ENCODE results near the gene LCN2. TPM values are rescaled to one million over a fixed set of nuclear protein-coding genes. Genes with fewer than 3 reads are reported as not detected.

The LCN2 gene
- total and polyA plus RNA-seq, 2 experiments from 2014 or later: 2.0 TPM; not detected in 1

DNA sequence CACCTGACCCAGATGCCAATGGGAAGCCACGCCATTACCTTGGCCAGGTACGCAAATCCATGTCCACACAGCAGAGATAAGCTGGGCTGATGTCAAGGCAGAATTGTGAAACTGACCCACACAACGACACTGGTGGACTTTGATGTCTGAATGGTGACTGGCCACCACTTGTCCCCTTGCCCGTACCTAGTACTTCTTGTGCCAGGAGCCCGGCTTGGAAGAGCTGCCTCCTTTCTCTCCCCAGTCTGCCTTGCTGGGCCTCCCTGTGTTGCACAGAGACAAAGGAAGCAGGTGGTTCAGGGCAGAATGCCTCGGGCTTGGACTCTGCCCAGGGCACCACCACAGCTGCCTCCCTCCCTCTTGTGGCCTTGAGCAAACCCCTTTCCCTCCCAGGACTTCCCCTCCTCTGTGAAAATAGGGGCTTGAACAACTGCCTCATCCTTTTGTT is 45.1 kb upstream of the LCN2 start:
- Histone ChIP-seq H3K9me2 (ENCODE audit: insufficient read depth) (no peaks in the 10 kb centered on the region), H3K27me3 (ENCODE audit: insufficient read depth) (no peaks in the 10 kb centered on the region), H3F3A (replicated peaks; ENCODE audit: low read depth) (peaks cover 13% of the 10 kb centered on the region; the same call in 1 of the 2 replicates), H3K36me3 (ENCODE audit: insufficient read depth) (peaks cover 5% of the 10 kb centered on the region), H3K4me2 (no peak overlapping the region), H3K4me3 (no peak overlapping the region), H3K79me2 (replicated peaks; ENCODE audit: insufficient read depth) (peaks cover 20% of the 10 kb centered on the region), H3K4me1 (ENCODE audit: insufficient read depth) (peaks cover 32% of the 10 kb centered on the region), H4K20me1 (replicated peaks; ENCODE audit: insufficient read depth) (peaks cover 36% of the 10 kb centered on the region), H3K27ac (ENCODE audit: low read depth) (peak overlapping the region; percentile 55; the same call in 1 of the 2 replicates), H2AFZ (no peak overlapping the region)
- Mint-ChIP-seq H3K36me3 (ENCODE audit: low read depth) (peaks cover 74% of the 10 kb centered on the region), H3K27me3 (ENCODE audit: insufficient read depth, low read depth, poor library complexity) (peaks cover 13% of the 10 kb centered on the region), H3K4me3 (no peak overlapping the region), H3K9me3 (no peaks in the 10 kb centered on the region), H3K4me1 (peaks cover 47% of the 10 kb centered on the region), H3K27ac (no peak overlapping the region)
- DNase-seq (ENCODE audit: low spot score): no peak
- no peak for ATAC-seq
- TF ChIP-seq EZH2 (IDR thresholded peaks at IDR 0.05; ENCODE audit: low read depth, unreplicated experiment) (no peak), CREB1 (CRISPR knock-in tag; IDR thresholded peaks at IDR 0.05; ENCODE audit: low read depth) (no peak), JUNB (IDR thresholded peaks at IDR 0.05; ENCODE audit: unreplicated experiment) (no peak), EZH2phosphoT487 (IDR thresholded peaks at IDR 0.05; ENCODE audit: unreplicated experiment) (no peak), STAT1 (IDR thresholded peaks at IDR 0.05; ENCODE audit: unreplicated experiment) (no peak), ZNF331 (CRISPR knock-in tag; IDR thresholded peaks at IDR 0.05; ENCODE audit: low read depth) (no peak), POLR2AphosphoS5 (IDR thresholded peaks at IDR 0.05; ENCODE audit: low read depth) (no peak), ZNF114 (CRISPR knock-in tag; IDR thresholded peaks at IDR 0.05) (no peak), NANOG (IDR thresholded peaks at IDR 0.05; ENCODE audit: borderline replicate concordance) (no peak)
- TF ChIP-seq, protein P1, sequence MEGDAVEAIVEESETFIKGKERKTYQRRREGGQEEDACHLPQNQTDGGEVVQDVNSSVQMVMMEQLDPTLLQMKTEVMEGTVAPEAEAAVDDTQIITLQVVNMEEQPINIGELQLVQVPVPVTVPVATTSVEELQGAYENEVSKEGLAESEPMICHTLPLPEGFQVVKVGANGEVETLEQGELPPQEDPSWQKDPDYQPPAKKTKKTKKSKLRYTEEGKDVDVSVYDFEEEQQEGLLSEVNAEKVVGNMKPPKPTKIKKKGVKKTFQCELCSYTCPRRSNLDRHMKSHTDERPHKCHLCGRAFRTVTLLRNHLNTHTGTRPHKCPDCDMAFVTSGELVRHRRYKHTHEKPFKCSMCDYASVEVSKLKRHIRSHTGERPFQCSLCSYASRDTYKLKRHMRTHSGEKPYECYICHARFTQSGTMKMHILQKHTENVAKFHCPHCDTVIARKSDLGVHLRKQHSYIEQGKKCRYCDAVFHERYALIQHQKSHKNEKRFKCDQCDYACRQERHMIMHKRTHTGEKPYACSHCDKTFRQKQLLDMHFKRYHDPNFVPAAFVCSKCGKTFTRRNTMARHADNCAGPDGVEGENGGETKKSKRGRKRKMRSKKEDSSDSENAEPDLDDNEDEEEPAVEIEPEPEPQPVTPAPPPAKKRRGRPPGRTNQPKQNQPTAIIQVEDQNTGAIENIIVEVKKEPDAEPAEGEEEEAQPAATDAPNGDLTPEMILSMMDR (conservative IDR thresholded peaks at IDR 0.05; ENCODE audit: low read depth in 2 of 2): no peak
- TF ChIP-seq, protein P2, sequence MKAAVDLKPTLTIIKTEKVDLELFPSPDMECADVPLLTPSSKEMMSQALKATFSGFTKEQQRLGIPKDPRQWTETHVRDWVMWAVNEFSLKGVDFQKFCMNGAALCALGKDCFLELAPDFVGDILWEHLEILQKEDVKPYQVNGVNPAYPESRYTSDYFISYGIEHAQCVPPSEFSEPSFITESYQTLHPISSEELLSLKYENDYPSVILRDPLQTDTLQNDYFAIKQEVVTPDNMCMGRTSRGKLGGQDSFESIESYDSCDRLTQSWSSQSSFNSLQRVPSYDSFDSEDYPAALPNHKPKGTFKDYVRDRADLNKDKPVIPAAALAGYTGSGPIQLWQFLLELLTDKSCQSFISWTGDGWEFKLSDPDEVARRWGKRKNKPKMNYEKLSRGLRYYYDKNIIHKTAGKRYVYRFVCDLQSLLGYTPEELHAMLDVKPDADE (IDR thresholded peaks at IDR 0.05): no peak
- TF ChIP-seq, protein P3, sequence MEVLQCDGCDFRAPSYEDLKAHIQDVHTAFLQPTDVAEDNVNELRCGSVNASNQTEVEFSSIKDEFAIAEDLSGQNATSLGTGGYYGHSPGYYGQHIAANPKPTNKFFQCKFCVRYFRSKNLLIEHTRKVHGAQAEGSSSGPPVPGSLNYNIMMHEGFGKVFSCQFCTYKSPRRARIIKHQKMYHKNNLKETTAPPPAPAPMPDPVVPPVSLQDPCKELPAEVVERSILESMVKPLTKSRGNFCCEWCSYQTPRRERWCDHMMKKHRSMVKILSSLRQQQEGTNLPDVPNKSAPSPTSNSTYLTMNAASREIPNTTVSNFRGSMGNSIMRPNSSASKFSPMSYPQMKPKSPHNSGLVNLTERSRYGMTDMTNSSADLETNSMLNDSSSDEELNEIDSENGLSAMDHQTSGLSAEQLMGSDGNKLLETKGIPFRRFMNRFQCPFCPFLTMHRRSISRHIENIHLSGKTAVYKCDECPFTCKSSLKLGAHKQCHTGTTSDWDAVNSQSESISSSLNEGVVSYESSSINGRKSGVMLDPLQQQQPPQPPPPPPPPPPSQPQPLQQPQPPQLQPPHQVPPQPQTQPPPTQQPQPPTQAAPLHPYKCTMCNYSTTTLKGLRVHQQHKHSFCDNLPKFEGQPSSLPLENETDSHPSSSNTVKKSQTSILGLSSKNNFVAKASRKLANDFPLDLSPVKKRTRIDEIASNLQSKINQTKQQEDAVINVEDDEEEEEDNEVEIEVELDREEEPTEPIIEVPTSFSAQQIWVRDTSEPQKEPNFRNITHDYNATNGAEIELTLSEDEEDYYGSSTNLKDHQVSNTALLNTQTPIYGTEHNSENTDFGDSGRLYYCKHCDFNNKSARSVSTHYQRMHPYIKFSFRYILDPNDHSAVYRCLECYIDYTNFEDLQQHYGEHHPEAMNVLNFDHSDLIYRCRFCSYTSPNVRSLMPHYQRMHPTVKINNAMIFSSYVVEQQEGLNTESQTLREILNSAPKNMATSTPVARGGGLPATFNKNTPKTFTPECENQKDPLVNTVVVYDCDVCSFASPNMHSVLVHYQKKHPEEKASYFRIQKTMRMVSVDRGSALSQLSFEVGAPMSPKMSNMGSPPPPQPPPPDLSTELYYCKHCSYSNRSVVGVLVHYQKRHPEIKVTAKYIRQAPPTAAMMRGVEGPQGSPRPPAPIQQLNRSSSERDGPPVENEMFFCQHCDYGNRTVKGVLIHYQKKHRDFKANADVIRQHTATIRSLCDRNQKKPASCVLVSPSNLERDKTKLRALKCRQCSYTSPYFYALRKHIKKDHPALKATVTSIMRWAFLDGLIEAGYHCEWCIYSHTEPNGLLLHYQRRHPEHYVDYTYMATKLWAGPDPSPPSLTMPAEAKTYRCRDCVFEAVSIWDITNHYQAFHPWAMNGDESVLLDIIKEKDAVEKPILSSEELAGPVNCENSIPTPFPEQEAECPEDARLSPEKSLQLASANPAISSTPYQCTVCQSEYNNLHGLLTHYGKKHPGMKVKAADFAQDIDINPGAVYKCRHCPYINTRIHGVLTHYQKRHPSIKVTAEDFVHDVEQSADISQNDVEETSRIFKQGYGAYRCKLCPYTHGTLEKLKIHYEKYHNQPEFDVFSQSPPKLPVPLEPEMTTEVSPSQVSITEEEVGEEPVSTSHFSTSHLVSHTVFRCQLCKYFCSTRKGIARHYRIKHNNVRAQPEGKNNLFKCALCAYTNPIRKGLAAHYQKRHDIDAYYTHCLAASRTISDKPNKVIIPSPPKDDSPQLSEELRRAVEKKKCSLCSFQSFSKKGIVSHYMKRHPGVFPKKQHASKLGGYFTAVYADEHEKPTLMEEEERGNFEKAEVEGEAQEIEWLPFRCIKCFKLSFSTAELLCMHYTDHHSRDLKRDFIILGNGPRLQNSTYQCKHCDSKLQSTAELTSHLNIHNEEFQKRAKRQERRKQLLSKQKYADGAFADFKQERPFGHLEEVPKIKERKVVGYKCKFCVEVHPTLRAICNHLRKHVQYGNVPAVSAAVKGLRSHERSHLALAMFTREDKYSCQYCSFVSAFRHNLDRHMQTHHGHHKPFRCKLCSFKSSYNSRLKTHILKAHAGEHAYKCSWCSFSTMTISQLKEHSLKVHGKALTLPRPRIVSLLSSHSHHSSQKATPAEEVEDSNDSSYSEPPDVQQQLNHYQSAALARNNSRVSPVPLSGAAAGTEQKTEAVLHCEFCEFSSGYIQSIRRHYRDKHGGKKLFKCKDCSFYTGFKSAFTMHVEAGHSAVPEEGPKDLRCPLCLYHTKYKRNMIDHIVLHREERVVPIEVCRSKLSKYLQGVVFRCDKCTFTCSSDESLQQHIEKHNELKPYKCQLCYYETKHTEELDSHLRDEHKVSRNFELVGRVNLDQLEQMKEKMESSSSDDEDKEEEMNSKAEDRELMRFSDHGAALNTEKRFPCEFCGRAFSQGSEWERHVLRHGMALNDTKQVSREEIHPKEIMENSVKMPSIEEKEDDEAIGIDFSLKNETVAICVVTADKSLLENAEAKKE (CRISPR knock-in tag; IDR thresholded peaks at IDR 0.05): no peak
- TF ChIP-seq, protein P4, sequence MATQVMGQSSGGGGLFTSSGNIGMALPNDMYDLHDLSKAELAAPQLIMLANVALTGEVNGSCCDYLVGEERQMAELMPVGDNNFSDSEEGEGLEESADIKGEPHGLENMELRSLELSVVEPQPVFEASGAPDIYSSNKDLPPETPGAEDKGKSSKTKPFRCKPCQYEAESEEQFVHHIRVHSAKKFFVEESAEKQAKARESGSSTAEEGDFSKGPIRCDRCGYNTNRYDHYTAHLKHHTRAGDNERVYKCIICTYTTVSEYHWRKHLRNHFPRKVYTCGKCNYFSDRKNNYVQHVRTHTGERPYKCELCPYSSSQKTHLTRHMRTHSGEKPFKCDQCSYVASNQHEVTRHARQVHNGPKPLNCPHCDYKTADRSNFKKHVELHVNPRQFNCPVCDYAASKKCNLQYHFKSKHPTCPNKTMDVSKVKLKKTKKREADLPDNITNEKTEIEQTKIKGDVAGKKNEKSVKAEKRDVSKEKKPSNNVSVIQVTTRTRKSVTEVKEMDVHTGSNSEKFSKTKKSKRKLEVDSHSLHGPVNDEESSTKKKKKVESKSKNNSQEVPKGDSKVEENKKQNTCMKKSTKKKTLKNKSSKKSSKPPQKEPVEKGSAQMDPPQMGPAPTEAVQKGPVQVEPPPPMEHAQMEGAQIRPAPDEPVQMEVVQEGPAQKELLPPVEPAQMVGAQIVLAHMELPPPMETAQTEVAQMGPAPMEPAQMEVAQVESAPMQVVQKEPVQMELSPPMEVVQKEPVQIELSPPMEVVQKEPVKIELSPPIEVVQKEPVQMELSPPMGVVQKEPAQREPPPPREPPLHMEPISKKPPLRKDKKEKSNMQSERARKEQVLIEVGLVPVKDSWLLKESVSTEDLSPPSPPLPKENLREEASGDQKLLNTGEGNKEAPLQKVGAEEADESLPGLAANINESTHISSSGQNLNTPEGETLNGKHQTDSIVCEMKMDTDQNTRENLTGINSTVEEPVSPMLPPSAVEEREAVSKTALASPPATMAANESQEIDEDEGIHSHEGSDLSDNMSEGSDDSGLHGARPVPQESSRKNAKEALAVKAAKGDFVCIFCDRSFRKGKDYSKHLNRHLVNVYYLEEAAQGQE (IDR thresholded peaks at IDR 0.05; ENCODE audit: unreplicated experiment): no peak

Measured in GM23338 (cell line).